Lower lobe of right lung (tissue), 2 donors: Measurements from ENCODE around the gene NDUFV2. TPM values are rescaled to one million over a fixed set of nuclear protein-coding genes. Genes with fewer than 3 reads are reported as not detected.
"Not testable (repeated sequence)": the region's sequence is repeated elsewhere in the genome, so short reads cannot be mapped to it uniquely, and the experiment has no call there.

Source experiments
- ATAC-seq, 2 donors: fragments of 200-7000 bp; cut with Tn5 transposase; one replicate each; pipeline ENCODE4 v1.9.1; 2020 to 2022; ENCODE audit warnings: mild to moderate bottlenecking in 2 of 2, moderate library complexity in 2 of 2
- DNase-seq: peaks from one replicate; pipeline ENCODE4 v3.0.0-alpha.2; 2020
- H3K27ac ChIP-seq: fragments of 200-600 bp; one replicate; pipeline ENCODE4 v1.8.0; 2022
- H3K27me3 ChIP-seq: fragments of 200-600 bp; one replicate; pipeline ENCODE4 v1.8.0; 2022; ENCODE audit warnings: low read depth
- H3K36me3 ChIP-seq: fragments of 200-600 bp; one replicate; pipeline ENCODE4 v1.8.0; 2022; ENCODE audit warnings: mild to moderate bottlenecking
- H3K4me1 ChIP-seq: fragments of 200-600 bp; one replicate; pipeline ENCODE4 v1.8.0; 2022
- H3K4me3 ChIP-seq: fragments of 200-600 bp; one replicate; pipeline ENCODE4 v1.8.0; 2022; ENCODE audit warnings: mild to moderate bottlenecking
- H3K9me3 ChIP-seq: fragments of 200-600 bp; one replicate; pipeline ENCODE4 v1.8.0; 2022
- intact Hi-C: fragments of 100-400 bp; cut with DNase I; formaldehyde crosslinking; loops from one replicate; pipeline ENCODE4 v1.11.0; 2022
- total RNA-seq: library from RNA; stranded (reverse); fragmentation: NEBNext Ultra II Directional; extraction: Animal tissue kit (Norgen Biotek cat#: 25700); gene quantifications from one replicate; pipeline ENCODE4 v1.2.1, GENCODE V29; 2021
- TF ChIP-seq, protein P1 (sequence below): fragments of 200-600 bp; IDR thresholded peaks from one replicate; pipeline ENCODE4 v1.8.0; 2022; ENCODE audit warnings: antibody characterized with exemption, mild to moderate bottlenecking
- donor health status: DM: no; HTN: yes; CAD: no; lungs with severe emphysema.

NDUFV2 gene
- total RNA-seq, 1 donor from 2014 or later = 108 TPM

DNA sequence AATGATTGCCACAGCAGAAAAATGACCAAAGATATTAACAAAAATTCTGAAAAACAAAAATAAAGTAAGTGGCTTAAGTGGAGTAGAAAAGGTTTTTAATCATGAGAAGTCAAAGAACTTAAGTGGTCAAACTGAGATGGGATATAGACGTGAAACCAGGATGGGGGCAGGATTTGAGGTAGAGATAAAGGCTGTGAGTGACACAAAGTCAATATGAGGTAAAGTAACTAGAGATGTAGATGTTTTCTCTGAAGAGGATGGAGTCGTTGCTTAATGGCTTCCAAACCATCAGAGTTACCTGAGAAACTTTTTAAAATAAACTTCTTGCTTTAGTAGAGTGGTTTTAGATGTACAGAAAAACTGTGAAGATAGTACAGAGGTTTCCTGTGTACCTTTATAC is 55.3 kb downstream of the NDUFV2 start:
- peaks cover 23% of the 10 kb centered on the region for H3K4me1 ChIP-seq
- H3K9me3 ChIP-seq = no peaks in the 10 kb centered on the region
- no peak for DNase-seq
- TF ChIP-seq, protein P1, sequence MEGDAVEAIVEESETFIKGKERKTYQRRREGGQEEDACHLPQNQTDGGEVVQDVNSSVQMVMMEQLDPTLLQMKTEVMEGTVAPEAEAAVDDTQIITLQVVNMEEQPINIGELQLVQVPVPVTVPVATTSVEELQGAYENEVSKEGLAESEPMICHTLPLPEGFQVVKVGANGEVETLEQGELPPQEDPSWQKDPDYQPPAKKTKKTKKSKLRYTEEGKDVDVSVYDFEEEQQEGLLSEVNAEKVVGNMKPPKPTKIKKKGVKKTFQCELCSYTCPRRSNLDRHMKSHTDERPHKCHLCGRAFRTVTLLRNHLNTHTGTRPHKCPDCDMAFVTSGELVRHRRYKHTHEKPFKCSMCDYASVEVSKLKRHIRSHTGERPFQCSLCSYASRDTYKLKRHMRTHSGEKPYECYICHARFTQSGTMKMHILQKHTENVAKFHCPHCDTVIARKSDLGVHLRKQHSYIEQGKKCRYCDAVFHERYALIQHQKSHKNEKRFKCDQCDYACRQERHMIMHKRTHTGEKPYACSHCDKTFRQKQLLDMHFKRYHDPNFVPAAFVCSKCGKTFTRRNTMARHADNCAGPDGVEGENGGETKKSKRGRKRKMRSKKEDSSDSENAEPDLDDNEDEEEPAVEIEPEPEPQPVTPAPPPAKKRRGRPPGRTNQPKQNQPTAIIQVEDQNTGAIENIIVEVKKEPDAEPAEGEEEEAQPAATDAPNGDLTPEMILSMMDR = no peak
- H3K27ac ChIP-seq = no peak overlapping the region
- no peak for ATAC-seq
- H3K36me3 ChIP-seq = no peaks in the 10 kb centered on the region
- intact Hi-C loops = no loop called here
- H3K4me3 ChIP-seq = no peak overlapping the region
- no peaks in the 10 kb centered on the region for H3K27me3 ChIP-seq

DNA sequence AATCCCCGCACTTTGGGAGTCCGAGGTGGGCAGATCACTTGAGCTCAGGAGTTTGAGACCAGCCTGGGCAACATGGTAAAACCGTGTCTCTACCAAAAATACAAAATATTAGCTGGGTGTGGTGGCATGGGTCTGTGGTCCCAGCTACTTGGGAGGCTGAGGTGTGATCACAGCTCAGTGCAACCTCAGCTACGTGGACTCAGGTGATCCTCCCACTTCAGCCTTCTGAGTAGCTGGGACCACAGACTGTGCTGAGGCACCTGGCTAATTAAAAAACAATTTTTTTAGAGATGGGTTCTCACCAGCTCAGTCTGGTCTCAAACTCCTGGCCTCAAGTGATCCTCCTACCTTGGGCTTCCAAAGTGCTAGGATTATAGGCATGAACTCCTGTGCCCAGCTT is 57.5 kb downstream of the NDUFV2 start:
- H3K36me3 ChIP-seq = no peaks in the 10 kb centered on the region
- no peak for ATAC-seq
- no peak overlapping the region for H3K4me3 ChIP-seq
- peaks cover 5% of the 10 kb centered on the region for H3K4me1 ChIP-seq
- no peaks in the 10 kb centered on the region for H3K27me3 ChIP-seq
- no peaks in the 10 kb centered on the region for H3K9me3 ChIP-seq
- no peak overlapping the region for H3K27ac ChIP-seq
- no peak for DNase-seq
- TF ChIP-seq, protein P1 = no peak
- intact Hi-C loops = no loop called here

DNA sequence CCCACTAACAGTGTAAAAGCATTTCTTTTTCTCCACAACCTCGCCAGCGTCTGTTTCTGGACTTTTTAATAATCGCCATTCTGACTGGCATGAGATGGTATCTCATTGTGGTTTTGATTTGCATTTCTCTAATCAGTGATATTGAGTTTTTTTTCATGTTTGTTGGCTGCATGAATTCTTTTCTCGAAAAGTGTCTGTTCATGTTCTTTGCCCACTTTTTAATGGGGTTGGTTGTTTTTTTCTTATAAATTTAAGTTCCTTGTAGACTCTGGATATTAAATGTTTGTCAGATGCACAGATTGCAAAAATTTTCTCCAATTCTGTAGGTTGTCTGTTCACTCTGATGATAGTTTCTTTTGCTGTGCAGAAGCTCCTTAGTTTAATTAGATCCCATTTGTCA is 60.2 kb downstream of the NDUFV2 start:
- H3K27me3 ChIP-seq, H3K36me3 ChIP-seq, DNase-seq, H3K4me3 ChIP-seq, H3K27ac ChIP-seq, H3K9me3 ChIP-seq, ATAC-seq, H3K4me1 ChIP-seq, intact Hi-C loops: not testable (repeated sequence)

DNA sequence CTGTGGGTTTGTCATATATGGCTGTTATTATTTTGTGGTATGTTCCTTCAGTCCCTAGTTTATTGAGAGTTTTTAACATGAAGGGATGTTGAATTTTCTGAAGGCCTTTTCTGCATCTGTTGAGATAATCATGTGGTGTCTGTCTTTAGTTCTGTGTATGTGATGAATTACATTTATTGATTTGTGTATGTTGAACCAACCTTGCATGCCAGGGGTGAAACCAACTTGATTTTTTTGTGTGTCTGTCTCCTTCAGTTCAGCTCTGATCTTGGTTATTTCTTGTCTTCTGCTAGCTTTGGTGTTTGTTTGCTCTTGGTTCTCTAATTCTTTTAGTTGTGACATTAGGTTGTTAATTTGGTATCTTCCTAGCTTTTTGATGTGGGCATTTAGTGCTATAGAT is 61.6 kb downstream of the NDUFV2 start:
- ATAC-seq, H3K9me3 ChIP-seq, H3K4me3 ChIP-seq, H3K4me1 ChIP-seq, H3K27ac ChIP-seq, H3K36me3 ChIP-seq, DNase-seq, intact Hi-C loops, H3K27me3 ChIP-seq: not testable (repeated sequence)

DNA sequence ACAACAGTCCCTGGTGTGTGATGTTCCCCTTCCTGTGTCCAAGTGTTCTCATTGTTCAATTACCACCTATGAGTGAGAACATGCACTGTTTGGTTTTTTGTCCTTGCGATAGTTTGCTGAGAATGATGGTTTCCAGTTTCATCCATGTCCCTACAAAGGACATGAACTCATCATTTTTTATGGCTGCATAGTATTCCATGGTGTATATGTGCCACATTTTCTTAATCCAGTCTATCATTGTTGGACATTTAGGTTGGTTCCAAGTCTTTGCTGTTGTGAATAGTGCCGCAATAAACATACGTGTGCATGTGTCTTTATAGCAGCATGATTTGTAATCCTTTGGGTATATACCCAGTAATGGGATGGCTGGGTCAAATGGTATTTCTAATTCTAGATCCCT is 63.4 kb downstream of the NDUFV2 start:
- H3K4me1 ChIP-seq, DNase-seq, ATAC-seq, H3K27me3 ChIP-seq, H3K4me3 ChIP-seq, H3K9me3 ChIP-seq, H3K27ac ChIP-seq, H3K36me3 ChIP-seq, intact Hi-C loops: not testable (repeated sequence)

DNA sequence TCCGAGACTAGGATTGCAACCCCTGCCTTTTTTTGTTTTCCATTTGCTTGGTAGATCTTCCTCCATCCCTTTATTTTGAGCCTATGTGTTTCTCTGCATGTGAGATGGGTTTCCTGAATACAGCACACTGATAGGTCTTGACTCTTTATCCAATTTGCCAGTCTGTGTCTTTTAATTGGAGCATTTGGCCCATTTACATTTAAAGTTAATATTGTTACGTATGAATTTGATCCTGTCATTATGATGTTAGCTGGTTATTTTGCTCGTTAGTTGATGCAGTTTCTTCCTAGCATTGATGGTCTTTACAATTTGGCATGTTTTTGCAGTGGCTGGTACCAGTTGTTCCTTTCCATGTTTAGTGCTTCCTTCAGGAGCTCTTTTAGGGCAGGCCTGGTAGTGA is 67.0 kb downstream of the NDUFV2 start:
- H3K27ac ChIP-seq, H3K36me3 ChIP-seq, H3K9me3 ChIP-seq, H3K27me3 ChIP-seq, DNase-seq, ATAC-seq, intact Hi-C loops, H3K4me3 ChIP-seq: not testable (repeated sequence)
- H3K4me1 ChIP-seq = peaks cover 13% of the 10 kb centered on the region

DNA sequence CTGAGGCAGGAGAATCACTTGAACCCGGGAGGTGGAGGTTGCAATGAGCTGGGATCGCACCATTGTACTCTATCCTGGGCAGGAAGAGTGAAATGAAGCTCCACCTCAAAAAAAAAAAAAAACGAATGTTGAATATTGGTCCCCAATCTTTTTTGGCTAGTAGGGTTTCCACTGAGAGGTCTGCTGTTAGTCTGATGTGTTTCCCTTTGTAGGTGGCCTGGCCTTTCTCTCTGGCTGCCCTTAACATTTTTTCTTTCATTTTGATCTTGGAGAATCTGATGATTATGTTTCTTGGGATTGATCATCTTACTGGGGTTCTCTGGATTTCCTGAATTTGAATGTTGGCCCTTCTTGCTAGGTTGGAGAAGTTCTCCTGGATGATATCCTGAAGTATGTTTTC is 69.4 kb downstream of the NDUFV2 start:
- H3K9me3 ChIP-seq, H3K36me3 ChIP-seq, H3K4me3 ChIP-seq, DNase-seq, H3K27me3 ChIP-seq, ATAC-seq, H3K27ac ChIP-seq, intact Hi-C loops: not testable (repeated sequence)
- H3K4me1 ChIP-seq = peaks cover 34% of the 10 kb centered on the region

DNA sequence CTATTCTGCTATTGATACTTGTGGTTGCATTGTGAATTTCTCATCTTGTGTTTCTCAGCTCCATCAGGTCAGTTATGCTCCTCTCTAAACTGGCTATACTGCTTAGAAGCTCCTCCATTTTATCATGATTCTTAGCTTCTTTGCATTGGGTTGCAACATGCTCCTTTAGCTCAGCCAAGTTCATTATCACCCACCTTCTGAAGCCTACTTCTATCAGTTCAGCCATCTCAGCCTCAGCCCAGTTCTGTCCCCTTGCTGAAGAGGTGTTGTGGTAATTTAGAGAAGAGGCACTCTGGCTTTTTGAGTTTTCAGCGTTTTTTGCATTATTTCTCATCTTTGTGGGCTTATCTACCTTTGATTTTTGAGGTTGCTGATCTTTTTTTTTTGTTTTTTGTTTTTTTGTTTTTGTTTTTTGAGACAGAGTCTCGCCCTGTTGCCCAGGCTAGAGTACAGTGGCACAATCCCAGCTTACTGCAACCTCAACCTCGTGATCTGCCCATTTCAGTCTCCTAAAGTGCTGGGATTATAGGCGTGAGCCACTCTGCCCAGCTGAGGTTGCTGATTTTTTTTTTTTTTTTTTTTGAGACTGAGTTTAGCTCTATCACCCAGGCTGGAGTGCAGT is 70.1 kb downstream of the NDUFV2 start:
- TF ChIP-seq, protein P1 = no peak
- intact Hi-C loops = no loop called here
- H3K4me3 ChIP-seq = no peak overlapping the region
- peaks cover 41% of the 10 kb centered on the region for H3K4me1 ChIP-seq
- H3K36me3 ChIP-seq = no peaks in the 10 kb centered on the region
- DNase-seq (no peak), ATAC-seq (no peak)
- H3K9me3 ChIP-seq = no peaks in the 10 kb centered on the region
- H3K27ac ChIP-seq = no peak overlapping the region
- H3K27me3 ChIP-seq = no peaks in the 10 kb centered on the region
